GM21447 (cell line): ENCODE results near the gene SKIC2.

Experiments
- ATAC-seq: cut with Tn5 transposase; IDR thresholded peaks from one replicate; pipeline ENCODE4 v1.9.1; 2021; ENCODE audit not compliant: unreplicated experiment

Gene SKIC2

GRCh38 chr6:31945507-31946369, 13.2 kb upstream of the SKIC2 start, which contains the start of gene CFB:
TSS of gene CFB (plus strand) at chr6:31946095. CDS start at chr6:31946222, 127 bp downstream.
- ATAC-seq, result no peak

GRCh38 chr6:31946370-31946885, 12.5 kb upstream of the SKIC2 start:
- no peak for ATAC-seq

GRCh38 chr6:31947070-31947675, 11.8 kb upstream of the SKIC2 start:
- ATAC-seq, result no peak

GRCh38 chr6:31947864-31948263, 11.1 kb upstream of the SKIC2 start:
- ATAC-seq, result no peak

GRCh38 chr6:31948306-31948705, 10.7 kb upstream of the SKIC2 start:
- no peak for ATAC-seq

- no peak for ATAC-seq
Measured at GRCh38 chr6:31948753-31949413, 10.1 kb upstream of the SKIC2 start.

- ATAC-seq, result no peak
Measured at GRCh38 chr6:31949926-31950548, 8.9 kb upstream of the SKIC2 start.

- ATAC-seq, result no peak
Measured at GRCh38 chr6:31952140-31952805, 6.7 kb upstream of the SKIC2 start.

GRCh38 chr6:31952890-31953289, 6.1 kb upstream of the SKIC2 start:
- no peak for ATAC-seq

GRCh38 chr6:31954511-31954910, 4.5 kb upstream of the SKIC2 start:
- ATAC-seq, result no peak

GRCh38 chr6:31956796-31957195, 2.2 kb upstream of the SKIC2 start:
- no peak for ATAC-seq

- ATAC-seq, result no peak
Measured at GRCh38 chr6:31958412-31958740, 599 bp upstream of the SKIC2 start.

- ATAC-seq, result no peak
Measured at GRCh38 chr6:31961616-31962015, 2.6 kb downstream of the SKIC2 start.

GRCh38 chr6:31963921-31964320, 4.9 kb downstream of the SKIC2 start:
- no peak for ATAC-seq

GRCh38 chr6:31965700-31966099, 6.7 kb downstream of the SKIC2 start:
- no peak for ATAC-seq

- no peak for ATAC-seq
Measured at GRCh38 chr6:31966506-31966905, 7.5 kb downstream of the SKIC2 start.

- no peak for ATAC-seq
Measured at GRCh38 chr6:31966997-31967925, 8.3 kb downstream of the SKIC2 start.

GRCh38 chr6:31967926-31968320, 8.9 kb downstream of the SKIC2 start:
- ATAC-seq, result no peak

GRCh38 chr6:31968326-31968725, 9.4 kb downstream of the SKIC2 start:
- no peak for ATAC-seq
